Femur (tissue), 1 donor: ENCODE results near the gene GGA2.
"Not testable (repeated sequence)": the region's sequence is repeated elsewhere in the genome, so short reads cannot be mapped to it uniquely, and the experiment has no call there.

ENCODE experiments used
- DNase-seq: peaks from one replicate; pipeline ENCODE4 v3.0.0-alpha.2; 2017

The GGA2 gene

GRCh38 chr16:23523876-23524385 lies 13.6 kb upstream of the GGA2 start:
- DNase-seq: no peak

- no peak for DNase-seq
Observed at GRCh38 chr16:23523321-23523720, 13.0 kb upstream of the GGA2 start.

- DNase-seq: no peak
Observed at GRCh38 chr16:23521965-23522364, 11.7 kb upstream of the GGA2 start.

- DNase-seq: no peak
Observed at GRCh38 chr16:23521037-23521743, 10.9 kb upstream of the GGA2 start.

GRCh38 chr16:23520500-23520899 lies 10.2 kb upstream of the GGA2 start:
- DNase-seq: no peak

GRCh38 chr16:23519282-23519681 lies 9.0 kb upstream of the GGA2 start:
- DNase-seq: no peak

GRCh38 chr16:23518435-23518891 lies 8.2 kb upstream of the GGA2 start:
- no peak for DNase-seq

GRCh38 chr16:23516366-23517137 lies 6.3 kb upstream of the GGA2 start:
- no peak for DNase-seq

- DNase-seq: no peak
Observed at GRCh38 chr16:23515881-23516280, 5.6 kb upstream of the GGA2 start.

GRCh38 chr16:23514381-23515152 lies 4.3 kb upstream of the GGA2 start:
- DNase-seq: no peak

GRCh38 chr16:23512168-23512695 lies 1.9 kb upstream of the GGA2 start:
- no peak for DNase-seq

GRCh38 chr16:23511731-23512130 lies 1.4 kb upstream of the GGA2 start:
- DNase-seq: no peak

- DNase-seq: not testable (repeated sequence)
Observed at GRCh38 chr16:23510915-23511270, 599 bp upstream of the GGA2 start.

GRCh38 chr16:23509782-23510163 lies 521 bp downstream of the GGA2 start:
- DNase-seq: peak; percentile 50

GRCh38 chr16:23509441-23509754 lies 896 bp downstream of the GGA2 start:
- no peak for DNase-seq

GRCh38 chr16:23508589-23509440 lies 1.5 kb downstream of the GGA2 start:
- peak; percentile 38 for DNase-seq

- DNase-seq: no peak
Observed at GRCh38 chr16:23506606-23506994, 3.7 kb downstream of the GGA2 start.

GRCh38 chr16:23505671-23506605 lies 4.4 kb downstream of the GGA2 start:
- DNase-seq: no peak

- DNase-seq: no peak
Observed at GRCh38 chr16:23505180-23505665, 5.1 kb downstream of the GGA2 start.

- DNase-seq: peak; percentile 66
Observed at GRCh38 chr16:23504453-23505179, 5.7 kb downstream of the GGA2 start.
